GM18867 (cell line): Measurements from ENCODE around the gene ADSL.
"Not testable (repeated sequence)": the region's sequence is repeated elsewhere in the genome, so short reads cannot be mapped to it uniquely, and the experiment has no call there.

Experiments
- ATAC-seq: cut with Tn5 transposase; IDR thresholded peaks from one replicate; pipeline ENCODE4 v1.9.1; 2021; ENCODE audit warnings: mild to moderate bottlenecking, moderate library complexity; ENCODE audit not compliant: unreplicated experiment

ADSL gene

GRCh38 chr22:40366068-40366467 lies 19.8 kb downstream of the ADSL start:
- no peak for ATAC-seq

DNA sequence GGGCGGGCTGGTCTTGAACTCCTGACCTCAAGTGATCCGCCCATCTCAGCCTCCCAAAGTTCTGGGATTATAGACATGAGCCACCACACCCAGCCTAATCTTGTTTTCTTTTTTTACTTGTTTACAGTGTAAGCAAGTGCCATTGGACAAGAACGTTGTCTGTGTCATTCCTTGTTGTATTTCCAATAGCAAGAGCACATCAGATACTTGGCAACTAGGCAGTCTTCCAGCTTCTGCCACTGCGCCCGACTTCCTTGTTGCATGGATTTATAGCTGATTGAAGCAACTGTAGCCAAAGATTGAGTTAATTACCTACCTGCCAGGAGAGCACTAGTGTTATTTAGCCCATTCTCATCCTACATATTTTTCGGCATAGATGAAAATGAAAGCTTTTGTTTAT lies 21.0 kb downstream of the ADSL start:
- no peak for ATAC-seq

- no peak for ATAC-seq
Measured at GRCh38 chr22:40368016-40368415, 21.7 kb downstream of the ADSL start.

- no peak for ATAC-seq
Measured at GRCh38 chr22:40368836-40369235, 22.5 kb downstream of the ADSL start.

DNA sequence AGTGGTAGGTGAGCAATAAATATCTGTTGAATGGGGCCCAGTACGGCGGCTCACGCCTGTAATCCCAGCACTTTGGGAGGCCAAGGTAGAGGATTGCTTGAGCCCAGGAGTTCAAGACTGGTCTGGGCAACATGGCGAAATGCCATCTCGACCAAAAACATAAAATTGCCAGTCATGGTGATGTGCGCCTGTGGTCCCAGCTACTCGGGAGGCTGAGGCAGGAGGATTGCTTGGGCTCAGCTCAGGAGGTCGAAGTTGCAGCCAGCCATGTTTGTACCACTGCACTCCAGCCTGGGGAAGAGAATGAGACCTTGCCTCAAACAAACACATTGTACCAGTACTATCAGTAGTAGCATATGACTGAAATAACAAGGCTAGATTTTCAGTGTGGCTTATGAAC lies 28.3 kb downstream of the ADSL start:
- ATAC-seq, result no peak

- ATAC-seq, result no peak
Measured at GRCh38 chr22:40376149-40376548, 29.8 kb downstream of the ADSL start.

DNA sequence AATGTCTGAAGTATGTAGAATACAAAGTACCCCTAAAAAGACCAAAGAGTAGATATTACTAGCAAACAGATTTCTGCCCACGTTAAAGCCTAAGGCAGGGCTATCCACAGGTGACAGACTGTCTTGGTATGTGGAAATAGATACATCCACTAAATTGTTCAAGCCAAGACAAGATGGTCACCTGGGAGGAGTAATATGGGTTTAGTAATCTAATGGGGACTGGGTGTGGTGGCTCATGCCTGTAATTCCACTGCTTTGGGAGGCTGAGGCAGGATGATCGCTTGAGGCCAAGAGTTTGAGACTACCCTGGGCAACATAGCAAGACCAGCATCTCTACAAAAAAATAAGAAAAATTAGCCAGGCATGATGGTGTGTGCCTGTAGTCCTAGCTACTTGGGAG lies 31.6 kb downstream of the ADSL start:
- ATAC-seq, result no peak

DNA sequence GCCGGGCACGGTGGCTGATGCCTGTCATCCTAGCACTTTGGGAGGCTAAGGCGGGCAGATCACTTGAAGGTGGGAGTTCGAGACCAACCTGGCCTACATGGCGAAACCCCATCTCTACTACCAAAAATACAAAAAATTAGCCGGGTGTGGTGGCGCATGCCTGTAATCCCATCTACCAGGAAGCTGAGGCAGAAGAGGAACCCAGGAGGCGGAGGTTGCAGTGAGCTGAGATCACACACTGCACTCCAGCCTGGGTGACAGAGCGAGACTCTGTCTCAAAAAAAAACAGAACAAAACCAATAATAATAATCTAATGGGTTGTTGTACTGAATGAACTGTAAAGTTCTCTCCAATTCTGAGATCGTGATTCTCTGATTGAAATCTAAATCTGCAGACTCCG lies 32.1 kb downstream of the ADSL start:
- ATAC-seq, result not testable (repeated sequence)

GRCh38 chr22:40381461-40381860 lies 35.2 kb downstream of the ADSL start:
- no peak for ATAC-seq

DNA sequence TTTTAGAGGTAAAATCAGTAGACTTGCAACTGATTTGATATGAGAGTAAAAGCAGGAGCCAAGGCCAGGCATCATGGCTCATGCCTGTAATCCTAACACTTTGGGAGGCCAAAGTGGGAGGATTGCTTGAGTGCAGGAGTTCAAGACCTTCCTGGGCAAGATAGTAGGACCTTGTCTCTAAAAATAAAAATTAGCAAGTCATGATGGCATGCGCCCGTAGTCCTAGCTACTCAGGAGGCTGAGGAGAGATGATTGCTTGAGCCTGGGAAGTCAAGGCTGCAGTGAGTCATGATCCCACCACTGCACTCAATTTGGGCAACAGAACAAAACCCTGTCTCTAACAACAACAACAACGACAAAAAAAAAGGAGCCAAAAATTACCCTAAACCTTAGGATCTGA lies 37.6 kb downstream of the ADSL start:
- no peak for ATAC-seq

GRCh38 chr22:40385036-40385782 lies 38.9 kb downstream of the ADSL start:
- ATAC-seq, result no peak

GRCh38 chr22:40387746-40388145 lies 41.4 kb downstream of the ADSL start:
- no peak for ATAC-seq

- ATAC-seq, result no peak
Measured at GRCh38 chr22:40388231-40388630, 41.9 kb downstream of the ADSL start.

GRCh38 chr22:40391417-40391816 lies 45.1 kb downstream of the ADSL start:
- no peak for ATAC-seq

- no peak for ATAC-seq
Measured at GRCh38 chr22:40392618-40393017, 46.3 kb downstream of the ADSL start.

- ATAC-seq, result no peak
Measured at GRCh38 chr22:40394607-40395006, 48.3 kb downstream of the ADSL start.

- no peak for ATAC-seq
Measured at GRCh38 chr22:40395607-40396006, 49.3 kb downstream of the ADSL start.

DNA sequence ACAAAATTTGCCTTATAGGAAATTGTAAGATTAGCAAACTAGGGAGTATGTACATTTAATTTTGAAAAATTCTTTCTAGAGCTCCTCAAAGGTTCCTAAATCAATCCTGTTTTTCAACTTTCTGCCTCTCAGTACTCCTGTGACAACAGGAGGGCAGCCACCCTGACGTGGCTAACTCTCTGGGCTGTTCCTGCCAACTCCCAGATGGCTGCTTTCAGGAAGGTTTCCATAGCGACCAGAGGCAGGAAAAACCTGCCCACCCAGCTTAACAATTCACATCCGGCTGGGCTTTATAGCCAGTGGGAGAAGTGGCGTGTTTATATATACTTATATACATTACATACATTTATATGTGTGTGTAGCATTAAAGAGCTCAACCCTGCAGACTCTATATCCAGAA lies 50.6 kb downstream of the ADSL start:
- no peak for ATAC-seq

DNA sequence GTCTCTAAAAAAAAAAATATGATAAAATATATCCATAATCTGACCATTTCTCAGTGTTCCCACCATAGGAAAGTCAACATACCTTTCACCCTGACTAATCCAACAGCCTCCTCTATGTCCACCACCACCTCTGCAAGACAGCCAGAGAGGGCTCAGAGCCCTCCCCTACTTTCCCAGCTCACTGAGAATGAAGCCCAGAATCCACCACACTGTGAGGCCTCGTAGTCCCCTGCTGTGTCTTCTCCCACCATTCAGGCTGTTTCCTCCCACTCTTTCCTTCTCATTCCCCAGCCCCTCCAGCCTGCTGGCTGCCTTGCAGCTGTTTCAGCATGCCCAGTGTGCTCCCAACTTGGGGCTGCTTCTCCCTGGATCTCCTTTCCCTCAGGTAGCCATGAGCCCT lies 51.1 kb downstream of the ADSL start:
- no peak for ATAC-seq

- ATAC-seq, result no peak
Measured at GRCh38 chr22:40399621-40400020, 53.3 kb downstream of the ADSL start.

DNA sequence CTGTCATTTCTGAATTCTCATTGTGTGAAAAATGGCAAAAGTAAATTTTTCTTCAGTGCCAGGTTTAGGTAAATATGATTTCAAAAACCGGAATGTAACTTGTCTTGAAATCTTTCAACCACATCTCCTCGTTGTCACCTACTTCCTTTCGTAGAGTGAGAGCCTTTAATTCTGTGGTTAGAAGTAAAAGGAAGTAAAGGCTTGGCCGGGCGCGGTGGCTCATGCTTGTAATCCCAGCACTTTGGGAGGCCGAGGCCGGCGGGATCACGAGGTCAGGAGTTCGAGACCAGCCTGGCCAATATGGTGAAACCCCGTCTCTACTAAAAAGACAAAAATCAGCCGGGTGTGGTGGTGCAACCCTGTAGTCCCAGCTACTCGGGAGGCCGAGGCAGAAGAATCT lies 53.9 kb downstream of the ADSL start:
- ATAC-seq, result no peak

- ATAC-seq, result no peak
Measured at GRCh38 chr22:40401532-40401931, 55.2 kb downstream of the ADSL start.

DNA sequence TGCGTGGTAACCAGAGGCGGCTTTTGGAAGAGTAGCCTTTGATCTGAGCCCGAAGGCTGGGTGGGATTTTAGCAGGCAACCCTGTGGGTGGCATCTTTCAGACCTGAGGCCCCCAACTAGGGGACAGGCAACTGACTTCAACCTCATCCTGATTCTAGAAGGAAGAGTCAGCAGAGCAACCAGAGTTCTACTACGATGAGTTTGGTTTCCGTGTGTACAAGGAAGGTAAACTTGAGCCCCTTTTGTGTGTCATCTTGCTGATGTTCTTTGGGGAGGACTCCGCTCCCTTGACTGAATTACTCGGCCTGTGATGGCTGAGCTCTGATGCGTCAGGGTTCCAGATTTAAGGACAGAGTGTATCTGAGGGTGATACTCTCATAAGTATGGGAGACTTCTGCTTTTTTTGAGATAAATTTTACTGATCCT lies 55.7 kb downstream of the ADSL start:
- ATAC-seq, result no peak
